ENCODE data around the gene TET1. TPM values are rescaled to one million over a fixed set of nuclear protein-coding genes. Genes with fewer than 3 reads are reported as not detected.
A peak's percentile ranks its signal among the peaks of the same experiment; 100 is the strongest.
"Not testable (repeated sequence)": the region's sequence is repeated elsewhere in the genome, so short reads cannot be mapped to it uniquely, and the experiment has no call there.

Gene TET1
- total RNA-seq, 1 donor from 2014 or later, result 29.0 TPM

DNA sequence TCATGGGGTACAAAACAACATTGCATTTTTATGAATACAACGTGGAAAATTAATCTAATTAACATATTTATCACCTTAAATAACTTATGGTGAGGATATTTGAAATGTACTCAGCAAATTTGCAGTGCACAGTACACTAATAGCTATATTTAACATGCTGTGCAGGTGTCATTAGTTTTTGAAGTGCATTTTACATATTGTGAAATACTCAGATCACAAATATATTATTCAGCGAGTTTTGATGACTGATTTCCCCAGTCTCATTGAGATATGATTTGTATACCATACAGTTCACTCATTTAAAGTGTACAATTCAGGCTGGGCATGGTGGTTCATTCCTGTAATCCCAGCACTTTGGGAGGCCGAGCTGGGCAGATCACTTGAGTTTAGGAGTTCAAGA, 59.5 kb downstream of the TET1 start:
- Mint-ChIP-seq H3K4me1 (ENCODE audit: unreplicated experiment) (peaks cover 11% of the 10 kb centered on the region), H3K36me3 (peaks cover 18% of the 10 kb centered on the region)

DNA sequence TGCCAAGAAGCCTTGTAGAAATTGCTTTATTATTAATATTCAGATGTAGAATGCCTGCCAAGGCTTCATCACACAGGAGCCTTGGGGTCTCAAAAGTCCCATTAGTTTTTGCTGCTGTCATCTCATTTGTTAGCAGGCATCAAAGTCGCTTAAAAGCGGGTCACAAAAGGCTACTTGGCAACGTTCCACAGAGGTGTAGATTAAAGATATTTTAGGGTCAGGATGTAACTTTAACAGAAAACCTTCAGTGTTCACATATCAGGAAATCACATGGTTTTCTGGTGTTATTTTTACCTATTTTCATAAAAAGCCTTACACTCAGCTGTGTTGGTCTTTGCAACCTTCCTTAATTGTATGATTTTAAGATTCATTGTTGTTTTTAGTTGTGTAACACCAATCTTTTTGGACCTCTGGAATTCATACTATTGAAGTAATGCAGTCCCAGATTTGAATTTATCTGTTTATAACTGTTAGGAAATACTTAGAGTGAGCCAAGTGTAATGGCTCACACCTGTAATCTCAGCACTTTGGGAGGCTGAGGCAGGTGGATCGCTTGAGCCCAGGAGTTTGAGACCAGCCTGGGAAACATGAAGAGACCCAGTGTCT, 65.3 kb downstream of the TET1 start:
- Mint-ChIP-seq H3K27ac (no peak overlapping the region), H3K4me1 (ENCODE audit: unreplicated experiment) (peaks cover 11% of the 10 kb centered on the region), H3K9me3 (no peaks in the 10 kb centered on the region), H3K27me3 (no peaks in the 10 kb centered on the region), H3K36me3 (peaks cover 18% of the 10 kb centered on the region), H3K4me3 (no peak overlapping the region)
- TF ChIP-seq, protein P1, sequence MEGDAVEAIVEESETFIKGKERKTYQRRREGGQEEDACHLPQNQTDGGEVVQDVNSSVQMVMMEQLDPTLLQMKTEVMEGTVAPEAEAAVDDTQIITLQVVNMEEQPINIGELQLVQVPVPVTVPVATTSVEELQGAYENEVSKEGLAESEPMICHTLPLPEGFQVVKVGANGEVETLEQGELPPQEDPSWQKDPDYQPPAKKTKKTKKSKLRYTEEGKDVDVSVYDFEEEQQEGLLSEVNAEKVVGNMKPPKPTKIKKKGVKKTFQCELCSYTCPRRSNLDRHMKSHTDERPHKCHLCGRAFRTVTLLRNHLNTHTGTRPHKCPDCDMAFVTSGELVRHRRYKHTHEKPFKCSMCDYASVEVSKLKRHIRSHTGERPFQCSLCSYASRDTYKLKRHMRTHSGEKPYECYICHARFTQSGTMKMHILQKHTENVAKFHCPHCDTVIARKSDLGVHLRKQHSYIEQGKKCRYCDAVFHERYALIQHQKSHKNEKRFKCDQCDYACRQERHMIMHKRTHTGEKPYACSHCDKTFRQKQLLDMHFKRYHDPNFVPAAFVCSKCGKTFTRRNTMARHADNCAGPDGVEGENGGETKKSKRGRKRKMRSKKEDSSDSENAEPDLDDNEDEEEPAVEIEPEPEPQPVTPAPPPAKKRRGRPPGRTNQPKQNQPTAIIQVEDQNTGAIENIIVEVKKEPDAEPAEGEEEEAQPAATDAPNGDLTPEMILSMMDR (conservative IDR thresholded peaks at IDR 0.05), result no peak
- DNase-seq (ENCODE audit: extremely low spot score, unreplicated experiment), result no peak

More for the DNA sequence above, 59.5 kb downstream of the TET1 start:
- H3K27ac Mint-ChIP-seq, result no peak overlapping the region
- TF ChIP-seq, protein P1 (conservative IDR thresholded peaks at IDR 0.05), result no peak
- H3K4me3 Mint-ChIP-seq, result no peak overlapping the region
- no peak for DNase-seq (ENCODE audit: extremely low spot score, unreplicated experiment)
- no peaks in the 10 kb centered on the region for H3K9me3 Mint-ChIP-seq
- H3K27me3 Mint-ChIP-seq, result no peaks in the 10 kb centered on the region

DNA sequence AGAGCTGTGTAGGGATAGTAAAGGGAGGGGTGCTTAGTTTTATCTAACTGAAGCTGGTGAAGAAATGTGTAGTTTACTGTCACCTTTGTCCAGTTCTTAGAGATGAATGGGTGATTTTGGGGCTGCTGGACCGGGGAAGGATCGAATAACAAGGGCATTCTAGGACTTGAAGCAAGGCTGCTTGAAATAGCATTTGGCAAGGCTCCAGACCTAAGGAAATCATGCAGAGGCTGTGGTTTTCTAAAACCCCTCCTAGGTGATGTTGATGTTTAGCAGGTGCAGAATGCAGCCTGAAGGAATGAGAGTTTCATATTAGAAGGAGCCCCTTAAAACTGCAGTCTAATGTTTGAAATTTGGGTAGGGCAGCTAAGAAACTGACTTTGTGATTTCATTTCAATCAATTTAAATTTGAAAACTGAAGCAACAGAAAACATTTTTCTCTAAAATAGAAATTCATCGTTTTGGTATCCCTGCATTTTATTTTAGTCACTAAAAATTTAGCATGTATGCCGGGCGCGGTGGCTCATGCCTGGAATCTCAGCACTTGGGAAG, 68.5 kb downstream of the TET1 start:
- TF ChIP-seq, protein P1 (conservative IDR thresholded peaks at IDR 0.05), result no peak
- peak overlapping the region; percentile 8 for H3K4me3 Mint-ChIP-seq
- H3K4me1 Mint-ChIP-seq (ENCODE audit: unreplicated experiment), result peaks cover 11% of the 10 kb centered on the region
- peak overlapping the region; percentile 29 for H3K27ac Mint-ChIP-seq
- peaks cover 22% of the 10 kb centered on the region for H3K36me3 Mint-ChIP-seq
- DNase-seq (ENCODE audit: extremely low spot score, unreplicated experiment), result no peak
- H3K9me3 Mint-ChIP-seq, result no peaks in the 10 kb centered on the region
- H3K27me3 Mint-ChIP-seq, result no peaks in the 10 kb centered on the region

DNA sequence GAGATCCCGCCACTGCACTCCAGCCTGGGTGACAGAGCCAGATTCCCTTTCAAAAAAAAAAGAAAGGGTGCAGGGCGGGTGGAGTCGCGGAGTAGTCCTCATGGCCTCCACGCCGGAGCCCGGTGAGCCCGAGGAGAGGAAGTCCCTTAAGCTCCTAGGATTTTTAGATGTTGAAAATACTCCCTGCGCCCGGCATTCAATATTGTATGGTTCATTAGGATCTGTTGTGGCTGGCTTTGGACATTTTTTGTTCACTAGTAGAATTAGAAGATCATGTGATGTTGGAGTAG, 72.1 kb downstream of the TET1 start:
- H3K4me3 Mint-ChIP-seq; H3K27ac Mint-ChIP-seq; H3K27me3 Mint-ChIP-seq; DNase-seq (ENCODE audit: extremely low spot score, unreplicated experiment); H3K9me3 Mint-ChIP-seq: not testable (repeated sequence)
- H3K4me1 Mint-ChIP-seq (ENCODE audit: unreplicated experiment), result peaks cover 11% of the 10 kb centered on the region
- peaks cover 29% of the 10 kb centered on the region for H3K36me3 Mint-ChIP-seq

DNA sequence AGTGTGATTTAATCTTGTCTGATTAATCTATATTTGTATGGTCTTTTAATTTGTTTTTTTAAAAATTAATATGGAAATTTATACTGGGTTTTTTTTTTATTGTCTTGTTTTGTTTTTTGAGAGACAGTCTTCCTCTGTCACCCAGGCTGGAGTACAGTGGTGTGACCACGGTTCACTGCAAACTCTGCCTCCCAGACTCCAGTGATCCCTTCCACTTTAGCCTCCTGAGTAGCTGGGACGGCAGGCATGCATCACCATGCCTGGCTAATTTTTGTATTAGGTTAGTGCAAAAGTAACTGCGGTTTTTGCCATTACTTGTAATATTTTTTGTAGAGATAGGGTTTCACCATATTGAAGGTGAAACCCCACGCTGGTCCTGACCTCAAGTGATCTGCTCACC, 73.1 kb downstream of the TET1 start:
- Mint-ChIP-seq H3K9me3 (no peaks in the 10 kb centered on the region), H3K4me3 (no peak overlapping the region), H3K27ac (no peak overlapping the region)

DNA sequence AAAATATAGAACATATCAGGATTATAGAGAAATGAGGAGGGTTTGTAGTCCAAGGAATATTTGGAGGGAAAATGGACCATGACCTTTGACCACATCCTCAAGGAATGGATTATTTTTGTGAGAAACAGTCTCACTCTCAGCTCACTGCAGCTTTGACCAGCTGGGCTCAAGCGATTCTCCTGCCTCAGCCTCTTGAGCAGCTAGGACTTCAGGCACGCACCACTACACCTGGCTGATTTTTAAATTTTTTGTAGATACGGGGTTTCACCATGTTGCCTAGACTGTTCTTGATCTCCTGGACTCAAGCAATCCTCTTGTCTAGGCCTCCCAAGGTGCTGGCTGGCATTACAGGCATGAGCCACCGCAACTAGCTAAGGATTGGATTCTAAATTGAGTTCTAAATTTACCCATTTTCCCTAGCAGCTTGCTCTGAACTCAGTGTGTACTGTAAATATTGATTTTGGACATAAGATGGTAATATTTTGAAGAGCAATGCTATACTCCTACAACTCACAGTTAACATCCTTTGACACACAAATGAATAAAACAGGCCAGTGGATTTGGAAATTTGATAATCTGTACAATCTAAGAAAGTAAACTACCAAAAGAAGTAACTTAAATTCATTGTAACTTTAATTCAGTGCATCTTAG, 73.8 kb downstream of the TET1 start:
- Mint-ChIP-seq H3K9me3 (no peaks in the 10 kb centered on the region), H3K36me3 (peaks cover 22% of the 10 kb centered on the region), H3K27me3 (no peaks in the 10 kb centered on the region), H3K4me3 (no peak overlapping the region), H3K27ac (no peak overlapping the region), H3K4me1 (ENCODE audit: unreplicated experiment) (peaks cover under 1% of the 10 kb centered on the region)
- TF ChIP-seq, protein P1 (conservative IDR thresholded peaks at IDR 0.05), result no peak
- no peak for DNase-seq (ENCODE audit: extremely low spot score, unreplicated experiment)

More for the DNA sequence above, 73.1 kb downstream of the TET1 start:
- Mint-ChIP-seq H3K4me1 (ENCODE audit: unreplicated experiment) (peaks cover 7% of the 10 kb centered on the region), H3K27me3 (no peaks in the 10 kb centered on the region), H3K36me3 (peaks cover 28% of the 10 kb centered on the region)
- TF ChIP-seq, protein P1 (conservative IDR thresholded peaks at IDR 0.05), result no peak
- DNase-seq (ENCODE audit: extremely low spot score, unreplicated experiment), result no peak
